GM23248 (cell line): ENCODE data around the gene FAM200C. TPM values are rescaled to one million over a fixed set of nuclear protein-coding genes. Genes with fewer than 3 reads are reported as not detected.
A peak's percentile ranks its signal among the peaks of the same experiment; 100 is the strongest.

Experiments
- DNase-seq: peaks from one replicate; pipeline ENCODE4 v3.0.0-alpha.2; 2015
- H2AFZ ChIP-seq: fragments of 200-600 bp; sonication (generic); 2 replicates; pipeline ENCODE4 v1.6.1; 2016; ENCODE audit warnings: antibody characterized with exemption
- H3F3A ChIP-seq: fragments of 200-600 bp; sonication (generic); 2 replicates; pipeline ENCODE4 v1.6.1; 2016; ENCODE audit warnings: mild to moderate bottlenecking, antibody characterized with exemption, mixed run types; ENCODE audit not compliant: insufficient read depth
- H3K27ac ChIP-seq: fragments of 200-600 bp; sonication (generic); 2 replicates; pipeline ENCODE4 v1.5.1; 2016; ENCODE audit warnings: mild to moderate bottlenecking
- H3K27me3 ChIP-seq: fragments of 200-600 bp; sonication (generic); replicated peaks from 2 replicates; pipeline ENCODE4 v1.6.1; 2016; ENCODE audit warnings: mild to moderate bottlenecking; ENCODE audit not compliant: insufficient read depth
- H3K36me3 ChIP-seq: fragments of 200-600 bp; sonication (generic); 2 replicates; pipeline ENCODE4 v1.6.1; 2016; ENCODE audit warnings: low read depth, mild to moderate bottlenecking
- H3K4me1 ChIP-seq: fragments of 200-600 bp; sonication (generic); 2 replicates; pipeline ENCODE4 v1.6.1; 2016; ENCODE audit warnings: mild to moderate bottlenecking; ENCODE audit not compliant: insufficient read depth
- H3K4me2 ChIP-seq: fragments of 200-600 bp; sonication (generic); one replicate; pipeline ENCODE4 v1.6.1; 2016; ENCODE audit warnings: mild to moderate bottlenecking; ENCODE audit not compliant: unreplicated experiment
- H3K4me3 ChIP-seq: fragments of 200-600 bp; sonication (generic); 2 replicates; pipeline ENCODE4 v1.5.1; 2016; ENCODE audit warnings: mild to moderate bottlenecking
- H3K79me2 ChIP-seq: fragments of 200-600 bp; sonication (generic); 2 replicates; pipeline ENCODE4 v1.6.1; 2016; ENCODE audit warnings: mild to moderate bottlenecking; ENCODE audit not compliant: insufficient read depth
- H3K9ac ChIP-seq: fragments of 200-600 bp; sonication (generic); 2 replicates; pipeline ENCODE4 v1.6.1; 2016; ENCODE audit warnings: mild to moderate bottlenecking
- H3K9me2 ChIP-seq: fragments of 200-600 bp; sonication (generic); 2 replicates; pipeline ENCODE4 v1.6.1; 2016; ENCODE audit warnings: mixed run types, mild to moderate bottlenecking, moderate library complexity; ENCODE audit not compliant: insufficient read depth
- H3K9me3 ChIP-seq: fragments of 200-600 bp; sonication (generic); one replicate; pipeline ENCODE4 v1.6.1; 2017; ENCODE audit warnings: low read depth
- H4K20me1 ChIP-seq: fragments of 200-600 bp; sonication (generic); 2 replicates; pipeline ENCODE4 v1.6.0; 2016; ENCODE audit not compliant: insufficient read depth
- EZH2 ChIP-seq: fragments of 200-600 bp; sonication (generic); IDR thresholded peaks from 2 replicates; pipeline ENCODE4 v1.6.1; 2018; ENCODE audit warnings: antibody characterized with exemption, mild to moderate bottlenecking; ENCODE audit not compliant: insufficient read depth, poor library complexity, severe bottlenecking
- EZH2phosphoT487 ChIP-seq: fragments of 200-600 bp; sonication (generic); IDR thresholded peaks from 2 replicates; pipeline ENCODE4 v1.6.1; 2018; ENCODE audit warnings: antibody characterized with exemption, moderate library complexity, mild to moderate bottlenecking, low read depth; ENCODE audit not compliant: insufficient read depth
- WGBS, 2 experiments: methylation state at CpG; one replicate each; pipeline ENCODE4 v1.1.6; 2015 to 2017; ENCODE audit warnings: low lambda C conversion rate in 2 of 2, low coverage in 1 of 2; ENCODE audit errors: missing lambda C conversion rate in 2 of 2; 5-methylcytosine and 5-hydroxymethylcytosine counted together
- in situ Hi-C: fragments of 300-500 bp; cut with MboI; formaldehyde crosslinking; loops from 2 replicates; pipeline ENCODE4 v1.15.0; 2020
- polyA plus RNA-seq: library from polyadenylated mRNA; unstranded; fragments of >200 nt; fragmentation: Nextera tagmentation; extraction: Ambion mirVana; gene quantifications from 2 replicates; pipeline ENCODE4 v1.2.1, GENCODE V29; 2016
- total RNA-seq: library from RNA; depleted of rRNA; stranded (reverse); fragments of >200 nt; shearing (Covaris generic); gene quantifications from 2 replicates; pipeline ENCODE4 v1.2.3, GENCODE V29; 2014; rRNA removed

Gene FAM200C
- total RNA-seq (2.8 and 7.1 TPM in 2 replicates), polyA plus RNA-seq (3.6 and 3.9 TPM in 2 replicates)

DNA sequence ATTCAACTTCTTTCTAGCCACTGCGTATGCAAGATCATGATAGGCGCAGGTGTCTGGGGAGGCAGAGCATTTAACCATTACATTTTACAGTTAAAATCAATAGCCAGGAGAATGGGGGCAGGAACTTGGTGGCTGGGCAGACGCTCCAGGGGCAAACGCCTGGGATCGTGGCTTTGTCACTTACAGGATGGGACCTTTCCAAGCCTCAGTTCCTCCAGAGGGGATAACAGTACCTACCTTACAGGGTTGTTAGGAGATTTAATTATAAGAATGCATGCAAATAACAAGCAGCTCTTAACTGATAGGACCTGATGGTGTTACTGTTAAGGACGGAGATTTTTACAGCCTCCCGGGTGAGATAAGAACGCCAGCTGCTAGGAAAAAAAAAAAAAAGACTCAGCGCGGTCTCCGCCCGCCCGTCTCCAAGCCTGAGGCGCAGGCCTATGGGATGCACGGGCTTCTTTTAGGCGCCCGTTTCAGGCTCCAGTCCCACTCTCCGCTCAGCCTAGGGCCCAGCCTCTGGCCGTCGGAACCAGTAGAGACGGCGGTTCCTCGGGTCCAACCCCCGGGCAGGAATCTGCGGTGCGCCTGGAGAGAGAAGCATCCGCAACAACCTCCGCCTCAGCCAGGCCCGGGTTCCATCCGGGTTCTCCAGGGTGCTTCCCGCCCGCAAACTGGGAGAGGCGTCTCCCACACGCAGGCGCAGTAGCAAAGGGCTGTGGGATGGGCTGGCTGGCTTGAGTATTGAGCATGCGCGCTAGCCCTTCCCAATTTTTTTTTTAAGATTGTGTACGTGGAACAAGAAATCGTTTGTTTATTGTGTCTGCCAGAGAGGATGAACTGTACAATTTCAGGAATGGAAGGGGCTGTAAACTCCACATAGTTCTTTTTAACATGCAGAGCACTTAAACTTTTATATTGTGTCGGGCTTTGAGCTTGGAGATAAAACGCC lies at the start of gene FAM200C:
TSS of gene FAM200C (minus strand) at position 653 of the 952 bp plus-strand sequence. CDS start 4,564 bp downstream, outside the sequence.
- Histone ChIP-seq H3K4me1 (peaks cover 16% of the 10 kb centered on the region), H3K9me3 (no peaks in the 10 kb centered on the region), H3K9me2 (no peaks in the 10 kb centered on the region), H3F3A (peaks cover 27% of the 10 kb centered on the region), H3K4me2 (peak within 1 kb of the TSS; percentile 96), H3K36me3 (peaks cover 28% of the 10 kb centered on the region; the same call in 1 of the 2 replicates), H2AFZ (peak within 1 kb of the TSS; percentile 84), H3K27me3 (no peaks in the 10 kb centered on the region), H3K79me2 (peaks cover 37% of the 10 kb centered on the region), H3K4me3 (peak within 1 kb of the TSS; percentile 90), H3K27ac (peak within 1 kb of the TSS; percentile 93), H3K9ac (peak within 1 kb of the TSS; percentile 98), H4K20me1 (no peaks in the 10 kb centered on the region)
- WGBS, 2 experiments: 1% methylated on average over 41 of the region's 41 CpGs
- DNase-seq: peak; percentile 96
- TF ChIP-seq EZH2: no peak
- TF ChIP-seq EZH2phosphoT487: no peak
- in situ Hi-C loops: no loop called here

DNA sequence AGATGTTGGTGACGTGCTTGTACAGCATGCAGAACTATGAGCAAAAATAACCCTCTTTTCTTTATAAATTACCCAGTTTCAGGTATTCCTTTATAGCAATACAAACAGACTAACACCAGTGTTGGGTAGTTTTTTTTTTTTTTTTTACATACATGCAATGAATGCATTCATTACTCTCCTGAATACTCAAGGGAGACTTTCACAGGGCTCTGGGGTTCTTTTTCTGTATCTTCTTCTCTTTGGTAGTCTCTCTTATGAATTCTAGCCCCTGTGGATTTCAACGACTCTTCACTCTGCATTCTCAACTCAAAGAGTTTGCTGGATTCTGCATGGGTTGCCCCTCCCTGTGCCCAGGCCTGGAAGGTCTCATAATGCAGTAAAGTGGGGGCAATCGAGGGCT lies 49.6 kb upstream of the FAM200C start:
- H3K27me3 ChIP-seq: peaks cover 17% of the 10 kb centered on the region
- H2AFZ ChIP-seq: no peak overlapping the region
- no peaks in the 10 kb centered on the region for H3K4me1 ChIP-seq
- no peak overlapping the region for H3K27ac ChIP-seq
- no peak overlapping the region for H3K4me2 ChIP-seq
- no peaks in the 10 kb centered on the region for H3K9me2 ChIP-seq
- H3K9ac ChIP-seq: no peak overlapping the region
- 65 to 81% methylated on average over 3 of the region's 3 CpGs for WGBS, 2 experiments
- no peak for DNase-seq
- H3F3A ChIP-seq: no peaks in the 10 kb centered on the region
- no peaks in the 10 kb centered on the region for H4K20me1 ChIP-seq
- no peaks in the 10 kb centered on the region for H3K79me2 ChIP-seq
- no peaks in the 10 kb centered on the region for H3K9me3 ChIP-seq
- in situ Hi-C loops: no loop called here
- TF ChIP-seq EZH2phosphoT487 (no peak), EZH2 (no peak)
- no peaks in the 10 kb centered on the region for H3K36me3 ChIP-seq
- H3K4me3 ChIP-seq: no peak overlapping the region

DNA sequence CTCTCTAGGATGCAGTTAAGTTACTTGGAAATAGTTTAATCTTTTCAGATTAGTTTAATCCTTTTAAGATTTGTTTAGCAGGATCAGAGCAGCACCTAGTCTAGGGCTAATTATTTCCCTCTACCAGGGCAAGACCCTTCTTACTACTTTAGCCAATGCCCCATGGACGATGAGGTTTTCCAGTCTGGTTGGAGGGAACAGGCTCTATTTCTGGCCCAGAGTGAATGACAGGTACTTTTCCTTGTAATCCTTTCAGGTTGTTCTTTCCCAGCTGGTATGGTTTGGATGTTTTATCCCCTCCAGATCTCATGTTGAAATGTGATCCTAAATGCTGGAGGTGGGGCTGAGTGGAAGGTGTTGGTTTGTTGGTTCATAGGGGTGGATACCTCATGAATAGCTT lies 49.0 kb upstream of the FAM200C start:
- TF ChIP-seq EZH2 (no peak), EZH2phosphoT487 (no peak)
- no peak overlapping the region for H2AFZ ChIP-seq
- no peaks in the 10 kb centered on the region for H3K9me3 ChIP-seq
- DNase-seq: no peak
- no peaks in the 10 kb centered on the region for H3K79me2 ChIP-seq
- H3K27me3 ChIP-seq: peaks cover 14% of the 10 kb centered on the region
- no peaks in the 10 kb centered on the region for H3F3A ChIP-seq
- in situ Hi-C loops: no loop called here
- no peak overlapping the region for H3K9ac ChIP-seq
- H3K4me2 ChIP-seq: no peak overlapping the region
- WGBS, 2 experiments: 47 to 53% methylated on average over 1 of the region's 1 CpG
- no peaks in the 10 kb centered on the region for H3K9me2 ChIP-seq
- H3K4me3 ChIP-seq: no peak overlapping the region
- H3K4me1 ChIP-seq: no peaks in the 10 kb centered on the region
- no peaks in the 10 kb centered on the region for H4K20me1 ChIP-seq
- H3K36me3 ChIP-seq: no peaks in the 10 kb centered on the region
- H3K27ac ChIP-seq: no peak overlapping the region

DNA sequence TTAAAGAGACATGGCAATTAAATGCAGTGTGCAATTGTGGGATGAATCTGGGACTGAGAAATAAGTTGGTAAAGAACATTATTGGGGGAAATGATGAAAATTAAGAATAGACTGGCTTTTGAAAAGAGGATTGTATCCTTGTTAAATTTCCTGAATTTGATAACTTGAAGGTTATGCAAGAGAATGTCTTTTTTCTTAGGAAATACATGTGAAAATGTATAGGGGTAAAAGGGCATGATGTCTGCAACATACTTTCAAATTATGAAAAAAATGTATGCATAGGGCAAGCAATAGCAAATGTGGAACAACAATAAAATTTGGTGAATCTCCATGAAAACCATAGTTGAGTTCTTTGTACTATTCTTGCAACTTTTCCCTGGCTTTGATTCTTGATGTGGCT lies 45.9 kb upstream of the FAM200C start:
- Histone ChIP-seq H3K9ac (no peak overlapping the region), H3K27ac (no peak overlapping the region), H3K36me3 (no peaks in the 10 kb centered on the region), H3K4me2 (no peak overlapping the region), H3K4me1 (no peaks in the 10 kb centered on the region), H3K79me2 (no peaks in the 10 kb centered on the region), H3K4me3 (no peak overlapping the region), H3F3A (no peaks in the 10 kb centered on the region), H3K27me3 (peaks cover 5% of the 10 kb centered on the region; the same call in 1 of the 2 replicates), H2AFZ (no peak overlapping the region), H3K9me3 (no peaks in the 10 kb centered on the region), H3K9me2 (no peaks in the 10 kb centered on the region), H4K20me1 (no peaks in the 10 kb centered on the region)
- in situ Hi-C loops: no loop called here
- DNase-seq: no peak
- TF ChIP-seq EZH2phosphoT487: no peak
